A549 (cell line): ENCODE results near the gene FTCD.

Experiments
- TF ChIP-seq, protein P1 (sequence below): fragments of >200 bp; sonication (Bioruptor Twin); formaldehyde crosslinking; IDR thresholded peaks from 3 replicates; pipeline ENCODE4 v1.5.1; 2016
- TF ChIP-seq, protein P2 (sequence below): fragments of 200-600 bp; sonication (generic); IDR thresholded peaks from 2 replicates; pipeline ENCODE4 v1.6.1; 2016; ENCODE audit warnings: antibody characterized with exemption, mild to moderate bottlenecking, moderate library complexity
- TF ChIP-seq, protein P3 (sequence below): IDR thresholded peaks from 2 replicates; pipeline ENCODE4 v1.6.1; 2012

- TF ChIP-seq, protein P1, sequence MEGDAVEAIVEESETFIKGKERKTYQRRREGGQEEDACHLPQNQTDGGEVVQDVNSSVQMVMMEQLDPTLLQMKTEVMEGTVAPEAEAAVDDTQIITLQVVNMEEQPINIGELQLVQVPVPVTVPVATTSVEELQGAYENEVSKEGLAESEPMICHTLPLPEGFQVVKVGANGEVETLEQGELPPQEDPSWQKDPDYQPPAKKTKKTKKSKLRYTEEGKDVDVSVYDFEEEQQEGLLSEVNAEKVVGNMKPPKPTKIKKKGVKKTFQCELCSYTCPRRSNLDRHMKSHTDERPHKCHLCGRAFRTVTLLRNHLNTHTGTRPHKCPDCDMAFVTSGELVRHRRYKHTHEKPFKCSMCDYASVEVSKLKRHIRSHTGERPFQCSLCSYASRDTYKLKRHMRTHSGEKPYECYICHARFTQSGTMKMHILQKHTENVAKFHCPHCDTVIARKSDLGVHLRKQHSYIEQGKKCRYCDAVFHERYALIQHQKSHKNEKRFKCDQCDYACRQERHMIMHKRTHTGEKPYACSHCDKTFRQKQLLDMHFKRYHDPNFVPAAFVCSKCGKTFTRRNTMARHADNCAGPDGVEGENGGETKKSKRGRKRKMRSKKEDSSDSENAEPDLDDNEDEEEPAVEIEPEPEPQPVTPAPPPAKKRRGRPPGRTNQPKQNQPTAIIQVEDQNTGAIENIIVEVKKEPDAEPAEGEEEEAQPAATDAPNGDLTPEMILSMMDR = no peak
- TF ChIP-seq, protein P2, sequence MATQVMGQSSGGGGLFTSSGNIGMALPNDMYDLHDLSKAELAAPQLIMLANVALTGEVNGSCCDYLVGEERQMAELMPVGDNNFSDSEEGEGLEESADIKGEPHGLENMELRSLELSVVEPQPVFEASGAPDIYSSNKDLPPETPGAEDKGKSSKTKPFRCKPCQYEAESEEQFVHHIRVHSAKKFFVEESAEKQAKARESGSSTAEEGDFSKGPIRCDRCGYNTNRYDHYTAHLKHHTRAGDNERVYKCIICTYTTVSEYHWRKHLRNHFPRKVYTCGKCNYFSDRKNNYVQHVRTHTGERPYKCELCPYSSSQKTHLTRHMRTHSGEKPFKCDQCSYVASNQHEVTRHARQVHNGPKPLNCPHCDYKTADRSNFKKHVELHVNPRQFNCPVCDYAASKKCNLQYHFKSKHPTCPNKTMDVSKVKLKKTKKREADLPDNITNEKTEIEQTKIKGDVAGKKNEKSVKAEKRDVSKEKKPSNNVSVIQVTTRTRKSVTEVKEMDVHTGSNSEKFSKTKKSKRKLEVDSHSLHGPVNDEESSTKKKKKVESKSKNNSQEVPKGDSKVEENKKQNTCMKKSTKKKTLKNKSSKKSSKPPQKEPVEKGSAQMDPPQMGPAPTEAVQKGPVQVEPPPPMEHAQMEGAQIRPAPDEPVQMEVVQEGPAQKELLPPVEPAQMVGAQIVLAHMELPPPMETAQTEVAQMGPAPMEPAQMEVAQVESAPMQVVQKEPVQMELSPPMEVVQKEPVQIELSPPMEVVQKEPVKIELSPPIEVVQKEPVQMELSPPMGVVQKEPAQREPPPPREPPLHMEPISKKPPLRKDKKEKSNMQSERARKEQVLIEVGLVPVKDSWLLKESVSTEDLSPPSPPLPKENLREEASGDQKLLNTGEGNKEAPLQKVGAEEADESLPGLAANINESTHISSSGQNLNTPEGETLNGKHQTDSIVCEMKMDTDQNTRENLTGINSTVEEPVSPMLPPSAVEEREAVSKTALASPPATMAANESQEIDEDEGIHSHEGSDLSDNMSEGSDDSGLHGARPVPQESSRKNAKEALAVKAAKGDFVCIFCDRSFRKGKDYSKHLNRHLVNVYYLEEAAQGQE = no peak
- TF ChIP-seq, protein P3, sequence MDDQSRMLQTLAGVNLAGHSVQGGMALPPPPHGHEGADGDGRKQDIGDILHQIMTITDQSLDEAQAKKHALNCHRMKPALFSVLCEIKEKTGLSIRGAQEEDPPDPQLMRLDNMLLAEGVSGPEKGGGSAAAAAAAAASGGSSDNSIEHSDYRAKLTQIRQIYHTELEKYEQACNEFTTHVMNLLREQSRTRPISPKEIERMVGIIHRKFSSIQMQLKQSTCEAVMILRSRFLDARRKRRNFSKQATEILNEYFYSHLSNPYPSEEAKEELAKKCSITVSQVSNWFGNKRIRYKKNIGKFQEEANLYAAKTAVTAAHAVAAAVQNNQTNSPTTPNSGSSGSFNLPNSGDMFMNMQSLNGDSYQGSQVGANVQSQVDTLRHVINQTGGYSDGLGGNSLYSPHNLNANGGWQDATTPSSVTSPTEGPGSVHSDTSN = no peak
Measured at GRCh38 chr21:46092811-46093667, 62.3 kb downstream of the FTCD start.
